Stromal cell of bone marrow (primary cell): ENCODE results near the gene UCK2.
A peak's percentile ranks its signal among the peaks of the same experiment; 100 is the strongest.
"Not testable (repeated sequence)": the region's sequence is repeated elsewhere in the genome, so short reads cannot be mapped to it uniquely, and the experiment has no call there.

Source experiments
- DNase-seq: peaks from one replicate; pipeline ENCODE4 v3.0.0-alpha.2; 2012; ENCODE audit warnings: low read depth

UCK2 gene

DNA sequence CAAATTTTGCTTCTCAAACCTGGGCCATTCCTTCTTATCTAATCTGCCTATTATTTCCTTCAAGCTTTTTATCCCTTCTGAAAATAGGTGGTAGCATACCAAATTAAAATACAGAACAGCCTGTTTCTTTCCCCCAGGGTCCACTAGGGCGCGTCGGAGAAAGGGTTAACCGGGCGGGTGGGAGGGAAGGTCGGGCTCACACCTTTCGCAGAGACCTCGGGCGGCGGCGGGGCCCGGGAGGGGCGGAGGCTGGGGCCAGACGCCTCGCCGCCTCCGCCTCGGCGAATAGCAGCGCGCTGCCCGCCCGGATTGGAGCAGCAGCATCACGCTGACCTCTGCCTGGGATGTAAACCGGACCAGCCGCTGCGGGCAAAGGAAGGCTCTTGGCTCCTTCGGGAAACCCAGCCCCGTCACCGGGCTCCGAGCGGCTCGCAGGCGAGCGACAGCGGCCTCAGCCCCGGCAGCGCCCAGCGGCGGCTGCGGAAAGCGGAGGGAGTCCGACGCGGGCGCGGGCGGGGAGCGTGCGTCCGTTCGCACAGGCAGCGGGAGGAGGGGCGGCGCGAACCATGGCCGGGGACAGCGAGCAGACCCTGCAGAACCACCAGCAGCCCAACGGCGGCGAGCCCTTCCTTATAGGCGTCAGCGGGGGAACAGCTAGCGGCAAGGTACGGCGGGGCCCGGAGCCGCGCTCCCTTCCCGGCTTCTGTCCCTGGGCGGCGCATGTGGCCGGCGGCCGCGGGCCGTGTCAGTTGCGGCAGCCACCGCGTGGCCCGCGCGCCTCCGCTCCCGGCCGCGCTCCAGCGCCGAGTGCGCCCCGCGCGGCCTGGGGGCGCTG, at the start of gene UCK2:
Gene UCK2, plus strand, starts transcription at position 347 of the 835 bp plus-strand sequence. Its CDS starts 220 bp downstream, at position 567.
- peak; percentile 54 for DNase-seq

DNA sequence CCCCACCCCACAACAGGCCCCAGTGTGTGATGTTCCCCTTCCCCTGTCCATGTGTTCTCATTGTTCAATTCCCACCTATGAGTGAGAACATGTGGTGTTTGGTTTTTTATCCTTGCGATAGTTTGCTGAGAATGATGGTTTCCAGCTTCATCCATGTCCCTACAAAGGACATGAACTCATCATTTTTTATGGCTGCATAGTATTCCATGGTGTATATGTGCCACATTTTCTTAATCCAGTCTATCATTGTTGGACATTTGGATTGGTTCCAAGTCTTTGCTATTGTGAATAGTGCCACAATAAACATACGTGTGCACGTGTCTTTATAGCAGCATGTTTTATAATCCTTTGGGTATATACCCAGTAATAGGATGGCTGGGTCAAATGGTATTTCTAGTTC, 49.2 kb upstream of the UCK2 start:
- not testable (repeated sequence) for DNase-seq

DNA sequence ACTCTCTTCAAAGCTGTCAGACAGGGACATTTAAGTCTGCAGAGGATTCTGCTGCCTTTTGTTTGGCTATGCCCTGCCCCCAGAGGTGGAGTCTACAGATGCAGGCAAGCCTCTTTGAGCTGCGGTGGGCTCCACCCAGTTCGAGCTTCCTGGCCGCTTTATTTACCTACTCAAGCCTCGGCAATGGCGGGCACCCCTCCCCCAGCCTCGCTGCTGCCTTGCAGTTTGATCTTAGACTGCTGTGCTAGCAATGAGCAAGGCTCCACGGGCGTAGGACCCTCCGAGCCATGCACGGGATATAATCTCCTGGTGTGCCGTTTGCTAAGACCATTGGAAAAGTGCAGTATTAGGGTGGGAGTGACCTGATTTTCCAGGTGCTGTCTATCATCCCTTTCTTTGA, 43.9 kb upstream of the UCK2 start:
- DNase-seq, result not testable (repeated sequence)

DNA sequence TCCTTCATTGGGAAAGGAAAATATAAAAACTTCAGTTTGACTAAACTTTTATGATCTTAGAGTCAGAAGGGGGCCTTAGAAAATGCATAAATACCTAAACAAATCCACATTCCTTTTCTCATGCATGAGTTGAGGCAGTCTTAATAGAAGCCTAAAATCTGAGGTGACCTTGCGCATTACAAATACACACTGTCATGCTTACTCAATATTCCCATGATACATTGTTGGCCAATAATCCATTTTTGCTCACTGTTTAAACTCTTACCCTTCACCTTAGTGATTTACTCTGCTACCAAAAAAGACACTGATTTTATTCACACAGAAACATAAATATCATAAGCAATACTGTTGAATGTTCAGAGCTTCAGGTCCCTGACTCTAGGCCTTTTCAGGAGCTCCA, 39.7 kb upstream of the UCK2 start:
- DNase-seq, result peak; percentile 10

DNA sequence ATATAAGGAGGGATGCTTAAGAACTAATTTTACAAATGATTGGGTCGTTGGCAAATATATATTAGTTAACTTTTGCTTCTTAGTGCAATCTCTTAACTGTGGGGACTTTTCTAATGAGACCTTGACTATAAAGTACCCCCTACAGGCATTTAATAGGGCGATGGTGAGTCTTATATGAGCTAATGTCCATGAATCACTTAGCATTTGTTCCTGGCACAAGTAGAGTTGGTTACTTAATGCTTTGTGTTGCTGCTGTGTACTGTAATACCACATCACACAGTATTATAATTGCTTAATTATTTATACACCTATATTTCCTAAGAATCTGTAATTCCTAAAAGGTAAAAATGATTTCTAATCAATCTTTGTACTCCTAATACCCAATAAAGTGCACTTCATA, 33.5 kb upstream of the UCK2 start:
- no peak for DNase-seq

DNA sequence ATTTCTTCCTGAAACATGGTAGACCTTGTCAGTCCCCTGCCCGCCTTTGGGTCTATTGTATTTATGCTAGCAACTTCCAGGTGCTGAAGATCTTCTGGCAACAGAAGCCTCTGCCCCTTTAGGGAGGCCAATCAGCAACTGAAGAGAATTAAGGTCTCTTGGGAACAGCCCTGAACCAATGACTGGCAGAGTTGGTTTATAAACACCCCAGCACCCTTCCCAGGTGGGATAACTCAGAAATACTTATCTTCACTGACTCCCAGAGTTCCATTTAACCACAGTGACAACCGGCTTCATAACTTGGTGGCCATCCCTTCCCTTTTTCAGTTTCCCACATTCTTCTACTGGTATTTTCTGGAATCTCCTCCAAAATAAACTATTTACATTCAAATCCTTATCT, 31.5 kb upstream of the UCK2 start:
- no peak for DNase-seq

DNA sequence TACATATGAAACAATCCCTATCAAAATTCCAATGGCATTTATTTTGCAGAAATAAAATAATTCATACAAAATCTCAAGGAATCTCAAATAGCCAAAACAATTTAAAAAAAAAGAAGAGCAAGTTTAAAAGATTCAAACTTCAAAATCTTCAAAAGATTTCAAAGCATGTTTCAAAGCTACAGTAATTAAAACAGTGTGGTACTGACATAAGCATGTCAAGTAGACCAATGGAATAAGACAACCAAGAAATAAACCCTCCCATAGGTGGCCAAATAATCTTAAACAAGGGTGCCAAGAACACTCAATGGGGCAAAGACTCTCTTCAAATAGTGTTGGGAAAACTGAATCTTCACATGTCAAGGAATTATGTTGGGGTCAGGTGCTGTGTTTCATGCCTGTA, 28.0 kb upstream of the UCK2 start:
- no peak for DNase-seq

DNA sequence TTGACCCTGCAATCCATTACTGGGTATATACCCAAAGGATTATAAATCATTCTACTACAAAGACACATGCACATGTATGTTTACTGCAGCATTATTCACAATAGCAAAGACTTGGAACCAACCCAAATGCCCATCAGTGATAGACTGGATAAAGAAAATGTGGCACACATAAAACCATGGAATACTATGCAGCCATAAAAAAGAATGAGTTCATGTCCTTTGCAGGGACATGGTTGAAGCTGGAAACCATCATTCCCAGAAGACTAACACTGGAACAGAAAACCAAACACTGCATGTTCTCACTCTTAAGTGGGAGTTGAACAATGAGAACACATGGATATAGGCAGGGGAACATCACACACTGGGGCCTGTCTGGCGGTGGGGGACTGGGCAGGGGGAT, 22.9 kb upstream of the UCK2 start:
- DNase-seq, result not testable (repeated sequence)

DNA sequence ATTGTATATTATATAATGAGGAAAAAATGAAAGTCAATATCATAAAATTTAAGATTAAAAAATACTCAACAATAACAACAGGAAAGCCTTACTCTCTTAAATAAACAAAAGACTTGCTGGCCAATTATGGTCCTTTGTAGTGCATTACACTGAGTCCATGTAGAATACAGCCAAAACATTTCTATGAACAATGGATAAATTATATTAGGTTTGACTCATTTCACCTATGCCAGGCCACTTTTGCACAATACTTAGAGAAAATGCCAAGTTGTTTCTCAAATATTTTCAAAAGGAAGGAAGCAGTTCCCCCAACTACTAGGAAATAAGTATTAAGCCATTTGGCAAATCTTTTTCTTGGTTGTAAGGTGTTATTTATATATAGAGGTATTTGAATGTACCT, 19.8 kb upstream of the UCK2 start:
- no peak for DNase-seq

DNA sequence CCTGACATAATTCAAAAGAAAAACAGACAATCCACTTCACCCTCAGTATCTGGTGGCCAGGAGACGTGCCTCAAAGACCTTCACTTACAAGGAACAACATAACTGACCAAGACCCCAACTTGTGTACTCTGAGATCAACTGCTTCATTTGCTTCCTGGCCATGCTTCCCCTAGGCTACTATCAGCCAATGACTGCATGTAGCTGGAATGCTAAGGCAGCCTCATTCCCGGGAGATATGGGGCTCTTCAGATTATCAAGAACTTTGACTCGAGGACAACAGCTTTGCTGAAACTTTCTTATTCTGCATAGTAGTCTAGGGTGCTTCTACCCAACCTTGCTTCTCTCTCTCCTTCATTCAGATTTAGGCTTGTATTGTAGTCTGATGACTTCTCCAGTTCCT, 11.7 kb upstream of the UCK2 start:
- DNase-seq, result no peak

DNA sequence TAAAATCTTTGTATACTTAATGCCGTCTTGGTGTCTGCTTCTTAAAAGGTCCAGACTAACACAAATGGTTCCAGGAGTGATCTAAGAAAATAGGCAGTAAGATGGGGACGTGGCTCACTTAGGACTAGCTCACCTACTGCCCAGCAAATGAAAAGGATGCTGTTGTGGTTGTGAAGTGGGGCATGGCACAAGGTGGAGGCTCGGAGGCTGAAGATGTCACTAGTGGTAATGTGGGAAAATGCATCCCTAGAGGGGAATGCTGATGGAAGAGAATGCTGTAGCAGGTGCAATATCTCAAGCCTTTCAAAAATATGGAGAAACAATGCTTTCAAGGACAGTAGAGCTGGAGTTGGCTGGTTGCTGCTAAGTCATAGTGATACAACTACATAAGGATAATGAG, 11.3 kb upstream of the UCK2 start:
- no peak for DNase-seq

DNA sequence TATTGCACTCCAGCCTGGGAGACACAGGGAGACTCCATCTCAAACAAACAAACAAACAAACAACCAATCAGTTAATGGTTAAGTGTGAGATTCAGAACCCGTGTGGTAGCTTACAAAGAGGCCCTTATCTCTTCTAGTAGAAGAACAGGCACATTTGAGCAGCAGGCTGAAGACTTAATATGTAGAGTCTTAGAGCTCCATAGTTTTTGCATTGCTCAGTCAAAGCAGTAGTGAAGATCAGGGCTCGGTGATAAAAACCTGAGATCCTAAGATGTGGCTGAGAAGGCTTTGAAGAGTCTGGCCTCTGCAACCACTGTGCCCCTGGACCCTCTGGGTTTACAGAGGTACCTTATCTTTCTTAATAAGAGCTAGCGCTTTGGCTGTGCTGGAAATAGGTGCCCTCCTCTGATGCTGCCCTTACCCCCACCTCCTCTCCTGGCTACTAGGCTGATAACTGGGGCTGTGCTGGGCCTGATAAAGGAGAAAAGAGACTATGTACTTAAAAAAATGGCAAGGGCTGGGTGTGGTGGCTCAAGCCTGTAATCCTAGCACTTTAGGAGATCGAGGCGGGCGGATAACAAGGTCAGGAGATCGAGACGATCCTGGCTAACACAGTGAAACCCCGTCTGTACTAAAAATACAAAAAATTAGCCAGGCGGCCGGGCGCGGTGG, 10.5 kb upstream of the UCK2 start:
- no peak for DNase-seq

DNA sequence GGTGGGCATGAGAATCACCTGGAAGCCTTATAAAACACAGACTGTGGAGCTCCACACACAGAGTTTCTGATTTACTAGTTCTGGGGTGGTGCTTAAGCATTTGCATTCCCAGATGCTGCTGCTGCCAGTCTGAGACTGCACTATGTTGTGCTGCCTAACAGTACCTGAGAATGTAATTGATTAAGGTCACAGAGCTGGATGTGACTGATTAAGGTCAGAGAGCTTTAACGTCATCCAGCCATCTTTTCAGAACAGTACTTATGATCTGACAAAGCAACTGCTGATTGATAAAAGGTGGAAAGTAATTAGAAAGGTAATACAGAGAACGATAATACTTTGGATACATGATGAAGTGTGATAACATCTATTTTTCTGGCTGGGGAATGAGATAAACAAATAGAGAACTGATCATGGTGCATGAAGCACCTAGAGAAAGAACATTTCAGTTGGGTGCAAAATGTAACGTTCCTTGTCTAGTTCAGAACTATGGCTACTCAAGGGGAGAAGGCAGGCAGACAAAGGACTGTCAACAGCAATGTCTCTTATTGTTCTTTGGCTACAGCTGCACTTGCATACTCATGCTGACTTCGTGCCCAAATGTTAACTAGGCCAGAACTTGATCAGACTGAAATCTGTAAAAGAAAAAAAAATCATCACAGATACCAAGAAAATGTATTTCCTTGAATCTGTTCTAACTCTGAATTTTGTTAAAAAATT, 3.7 kb upstream of the UCK2 start:
- DNase-seq, result no peak

DNA sequence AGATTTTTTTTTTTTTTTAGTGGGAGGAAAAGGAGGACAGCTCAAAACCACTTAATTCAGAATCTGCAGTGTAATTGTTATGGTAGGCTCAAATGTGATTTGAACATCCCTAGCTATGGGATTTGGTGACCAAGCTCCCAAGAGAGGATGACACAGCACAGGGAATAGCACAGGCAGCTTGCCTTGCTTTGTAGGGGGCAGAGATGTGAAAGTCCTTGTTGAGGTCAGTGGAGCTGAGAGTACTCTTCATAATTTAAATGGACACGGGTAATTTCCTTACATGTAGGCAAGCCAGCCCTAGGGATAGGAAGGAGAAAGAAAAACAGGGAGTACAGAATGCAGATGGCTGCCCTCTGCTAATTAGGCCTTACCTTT, 3.2 kb upstream of the UCK2 start:
- no peak for DNase-seq

DNA sequence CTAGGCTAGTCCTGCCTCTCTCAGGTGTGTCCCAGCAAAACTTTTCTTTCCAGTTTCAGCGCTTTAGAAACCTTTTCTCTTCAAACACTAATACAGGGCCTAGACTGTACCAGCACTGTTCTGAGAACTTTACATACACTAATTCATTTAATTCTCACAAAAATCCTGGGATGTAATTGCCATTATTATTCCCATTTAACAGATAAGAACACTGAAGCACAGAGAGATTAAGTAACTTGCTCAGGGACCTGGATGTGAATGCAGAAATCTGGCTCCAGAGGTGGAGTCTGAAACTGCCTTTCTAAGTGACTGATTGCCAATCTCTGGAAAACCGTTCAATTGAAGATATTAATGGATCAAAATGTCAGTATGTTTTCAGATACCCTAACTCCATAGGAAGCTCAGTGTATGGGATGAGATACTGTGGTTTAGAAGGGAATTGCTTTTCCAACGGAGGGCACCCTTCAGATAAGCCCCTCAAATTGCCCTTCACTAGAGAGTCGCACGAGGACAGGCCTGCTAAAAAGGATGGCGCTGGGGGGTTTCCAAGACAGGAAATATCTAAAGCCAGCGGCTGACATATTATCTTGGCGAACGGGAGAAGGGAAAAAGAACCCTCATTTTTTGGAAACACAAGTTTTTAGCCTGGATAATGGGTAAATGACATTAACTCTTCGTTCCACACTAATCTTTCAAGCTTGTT, 698 bp upstream of the UCK2 start:
- DNase-seq, result no peak

DNA sequence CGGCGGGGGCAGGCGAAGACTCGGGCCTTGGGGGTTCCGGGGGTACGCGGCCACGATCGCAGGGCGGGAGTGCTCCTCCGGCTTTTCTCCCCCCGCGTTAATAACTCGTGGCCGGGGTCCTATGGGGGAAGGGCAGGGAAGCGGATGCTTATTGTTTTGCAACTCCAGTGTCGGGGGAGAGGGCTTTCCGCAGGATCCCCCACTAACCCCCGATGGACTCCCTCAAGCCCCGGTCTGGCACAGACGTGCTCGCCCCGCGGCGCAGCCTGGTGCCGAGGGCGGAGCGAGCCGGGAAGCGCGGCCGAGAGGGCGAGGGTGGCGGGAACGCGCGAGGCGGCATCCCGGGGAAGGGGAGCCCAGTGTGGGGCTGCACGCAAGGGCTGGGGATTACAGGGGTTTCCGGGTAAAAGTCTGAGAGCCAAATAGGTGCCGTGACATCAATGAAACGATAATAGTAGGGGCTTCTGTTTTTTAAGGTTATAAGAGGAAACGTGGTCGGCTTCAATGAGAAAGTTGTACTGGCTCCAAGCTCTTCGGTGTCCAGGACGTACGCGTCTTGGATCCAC, 772 bp downstream of the UCK2 start:
- DNase-seq, result no peak

DNA sequence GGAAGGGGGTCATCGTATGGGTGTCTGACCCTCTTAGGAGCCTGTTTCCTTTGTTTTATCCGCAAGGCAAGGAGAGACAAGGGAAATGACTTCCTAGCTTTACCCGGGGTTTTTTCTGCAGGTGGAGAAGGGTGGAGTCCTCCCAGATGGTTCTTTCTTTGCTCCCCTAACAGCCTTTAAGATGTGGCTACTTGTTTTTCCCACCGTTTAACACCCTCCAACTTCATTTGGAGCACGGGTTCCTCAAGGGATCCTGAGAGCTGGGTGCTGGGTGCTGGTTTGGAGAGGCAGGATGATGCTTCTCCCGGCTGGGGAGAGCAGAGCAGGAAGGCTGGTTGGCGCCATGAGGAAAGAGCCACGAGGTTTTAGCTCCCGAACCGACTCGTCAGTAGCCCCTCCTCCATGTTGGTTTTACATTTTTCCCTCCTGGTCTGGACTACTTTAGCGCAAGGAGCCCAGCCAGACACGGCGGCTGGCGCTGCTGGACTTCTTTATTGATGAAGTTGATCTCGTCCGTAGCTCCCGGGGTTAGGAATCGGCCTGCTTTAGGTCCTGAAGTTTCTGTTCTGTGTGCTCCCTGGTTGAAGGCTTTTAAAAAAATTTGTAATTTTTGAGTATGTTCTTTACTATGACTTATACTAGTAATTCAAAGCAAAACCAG, 1.4 kb downstream of the UCK2 start:
- peak; percentile 72 for DNase-seq

DNA sequence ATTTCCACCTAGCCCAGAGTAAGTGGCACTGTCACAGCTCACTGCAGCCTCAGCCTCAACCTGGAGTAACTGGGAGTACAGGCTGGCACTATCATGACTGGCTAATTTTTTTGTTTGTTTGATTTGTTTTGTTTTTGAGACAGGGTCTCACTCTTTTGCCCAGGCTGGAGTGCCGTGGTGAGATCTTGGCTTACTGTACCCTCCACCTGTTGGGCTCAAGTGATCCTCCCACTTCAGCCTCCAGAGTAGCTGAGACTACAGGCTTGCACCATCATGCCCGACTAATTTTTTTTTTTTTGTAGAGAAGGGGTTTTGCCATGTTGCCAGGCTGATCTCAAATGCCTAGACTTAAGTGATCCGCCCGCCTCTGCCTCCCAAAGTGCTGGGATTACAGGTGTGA, 2.5 kb downstream of the UCK2 start:
- DNase-seq, result no peak

DNA sequence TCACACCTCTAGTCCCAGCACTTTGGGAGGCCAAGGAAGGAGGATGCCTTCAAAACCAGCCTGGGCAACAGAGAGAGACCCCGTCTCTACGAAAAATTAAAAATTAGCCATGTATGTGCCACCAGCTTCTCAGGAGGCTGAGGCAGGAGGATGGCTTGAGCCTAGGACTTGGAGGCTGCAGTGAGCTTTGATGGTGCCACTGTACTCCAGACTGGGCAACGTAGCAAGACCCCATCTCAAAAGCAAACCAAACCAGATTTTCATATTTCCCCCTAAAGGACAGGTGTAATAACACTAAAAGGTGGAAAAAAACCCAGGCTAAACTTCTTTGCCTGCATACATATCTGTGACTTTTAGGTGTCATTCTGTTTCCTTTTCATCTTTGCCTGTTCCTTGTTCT, 3.7 kb downstream of the UCK2 start:
- DNase-seq, result no peak

DNA sequence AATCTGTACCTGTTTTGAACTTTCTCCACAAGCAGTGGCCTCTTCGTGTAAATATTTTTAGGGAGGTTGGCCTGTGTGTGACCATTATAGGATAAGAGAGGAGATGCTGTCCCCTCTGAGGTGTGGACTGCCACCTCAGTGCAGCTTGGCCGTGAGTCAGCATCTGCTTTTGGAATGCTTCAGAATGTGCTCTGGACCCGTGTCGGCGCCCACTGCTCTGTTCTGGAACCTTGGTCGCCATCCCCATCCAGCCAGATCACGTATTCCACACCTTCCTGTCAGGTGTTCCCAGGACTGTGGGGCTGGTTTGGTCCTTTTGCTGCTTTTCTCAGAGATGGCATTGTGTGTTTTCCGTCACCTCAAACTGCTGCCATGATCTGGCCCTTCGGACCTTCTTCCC, 5.5 kb downstream of the UCK2 start:
- no peak for DNase-seq

DNA sequence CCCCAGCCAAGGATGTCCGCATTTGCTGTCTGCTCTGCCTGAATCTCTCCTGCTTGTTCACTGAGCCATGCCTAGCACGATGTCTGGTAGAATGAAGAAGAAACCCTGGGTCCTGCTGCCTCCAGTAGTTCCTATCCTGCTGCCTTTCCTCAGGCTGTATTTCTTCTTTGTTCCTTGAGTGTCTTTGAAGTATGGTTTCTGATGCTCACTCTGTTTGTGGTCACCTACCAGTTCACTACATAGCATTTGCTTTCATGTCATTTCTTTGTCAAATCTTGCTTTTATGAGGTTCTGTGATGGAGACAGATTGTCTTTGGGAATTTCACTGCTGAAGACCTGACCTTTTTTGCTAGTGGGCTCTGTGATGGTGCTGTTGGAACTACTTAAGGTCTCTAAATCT, 5.9 kb downstream of the UCK2 start:
- no peak for DNase-seq

DNA sequence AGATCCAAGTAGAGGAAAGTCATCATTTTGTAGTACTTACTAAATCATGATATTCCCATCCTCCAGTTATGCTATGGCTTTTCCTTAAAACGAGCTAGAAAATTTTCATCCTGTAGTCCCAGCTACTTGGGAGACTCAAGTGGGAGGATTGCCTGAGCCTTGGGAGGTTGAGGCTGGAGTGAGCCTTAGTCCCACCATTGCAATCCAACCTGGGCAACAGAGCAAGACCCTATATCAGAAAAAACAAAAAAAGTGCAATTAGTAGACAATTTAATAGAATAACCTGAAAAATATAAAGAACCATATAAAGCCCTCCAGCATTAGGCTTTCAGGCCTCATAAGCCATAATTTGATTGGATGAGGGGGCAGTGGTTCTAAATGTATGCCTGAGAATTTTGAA, 6.8 kb downstream of the UCK2 start:
- no peak for DNase-seq
